Prostate gland (tissue), 2 donors: Measurements from ENCODE around the gene DVL3.

Experiments used
- POLR2AphosphoS5 ChIP-seq: sonication (generic); formaldehyde crosslinking; IDR thresholded peaks from one replicate; pipeline ENCODE4 v1.6.1; 2017; ENCODE audit warnings: antibody characterized with exemption
- TF ChIP-seq, protein P1 (sequence below), 4 experiments: fragments of 200-600 bp in 2 of 4; fragments of 450-650 bp in 2 of 4; sonication (generic) in 2 of 4; IDR thresholded peaks; 1 replicate in 3 of 4; 2 replicates in 1 of 4; pipeline ENCODE4 v1.5.1; 2016 to 2019; ENCODE audit warnings: antibody characterized with exemption in 4 of 4, mild to moderate bottlenecking in 2 of 4, moderate library complexity in 2 of 4

DNA sequence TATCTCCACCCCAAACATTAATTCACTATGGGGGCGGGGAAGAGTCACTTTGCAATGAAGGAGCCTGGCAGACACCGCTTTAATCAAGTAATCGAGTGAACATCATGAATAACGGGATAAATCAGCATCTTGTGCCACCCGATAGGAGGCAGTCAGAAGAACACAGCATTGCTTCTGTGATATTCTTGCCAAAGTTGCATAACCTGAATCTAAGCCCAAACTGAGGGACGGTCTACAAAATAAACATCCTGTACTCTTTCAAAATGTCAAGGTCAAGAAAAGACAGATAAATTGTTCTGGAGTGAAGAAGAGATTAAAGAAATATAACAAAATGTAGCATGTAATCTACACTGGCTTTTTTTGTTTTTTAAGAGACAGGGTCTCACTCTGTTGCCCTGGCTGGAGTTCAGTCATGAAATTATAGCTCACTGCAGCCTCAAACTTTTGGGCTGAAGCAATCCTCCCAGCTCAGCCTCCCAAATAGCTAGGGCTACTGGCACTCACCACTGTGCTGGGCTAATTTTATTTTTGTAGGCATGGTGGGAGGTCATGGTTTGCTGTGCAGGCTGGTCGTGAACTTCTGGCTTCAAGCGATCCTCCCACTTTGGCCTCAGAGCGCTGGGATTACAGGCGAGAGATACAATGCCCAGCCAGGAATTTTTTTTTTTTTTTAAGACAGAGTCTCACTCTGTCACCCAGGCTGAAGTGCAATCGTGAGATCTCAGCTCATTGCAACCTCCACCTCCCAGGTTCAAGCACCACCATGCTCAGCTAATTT is 54.2 kb downstream of the DVL3 start:
- TF ChIP-seq, protein P1, sequence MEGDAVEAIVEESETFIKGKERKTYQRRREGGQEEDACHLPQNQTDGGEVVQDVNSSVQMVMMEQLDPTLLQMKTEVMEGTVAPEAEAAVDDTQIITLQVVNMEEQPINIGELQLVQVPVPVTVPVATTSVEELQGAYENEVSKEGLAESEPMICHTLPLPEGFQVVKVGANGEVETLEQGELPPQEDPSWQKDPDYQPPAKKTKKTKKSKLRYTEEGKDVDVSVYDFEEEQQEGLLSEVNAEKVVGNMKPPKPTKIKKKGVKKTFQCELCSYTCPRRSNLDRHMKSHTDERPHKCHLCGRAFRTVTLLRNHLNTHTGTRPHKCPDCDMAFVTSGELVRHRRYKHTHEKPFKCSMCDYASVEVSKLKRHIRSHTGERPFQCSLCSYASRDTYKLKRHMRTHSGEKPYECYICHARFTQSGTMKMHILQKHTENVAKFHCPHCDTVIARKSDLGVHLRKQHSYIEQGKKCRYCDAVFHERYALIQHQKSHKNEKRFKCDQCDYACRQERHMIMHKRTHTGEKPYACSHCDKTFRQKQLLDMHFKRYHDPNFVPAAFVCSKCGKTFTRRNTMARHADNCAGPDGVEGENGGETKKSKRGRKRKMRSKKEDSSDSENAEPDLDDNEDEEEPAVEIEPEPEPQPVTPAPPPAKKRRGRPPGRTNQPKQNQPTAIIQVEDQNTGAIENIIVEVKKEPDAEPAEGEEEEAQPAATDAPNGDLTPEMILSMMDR (IDR thresholded peaks at IDR 0.05), result no peak
- TF ChIP-seq POLR2AphosphoS5, result no peak
